ENCODE results near the gene ZFYVE16.

DNA sequence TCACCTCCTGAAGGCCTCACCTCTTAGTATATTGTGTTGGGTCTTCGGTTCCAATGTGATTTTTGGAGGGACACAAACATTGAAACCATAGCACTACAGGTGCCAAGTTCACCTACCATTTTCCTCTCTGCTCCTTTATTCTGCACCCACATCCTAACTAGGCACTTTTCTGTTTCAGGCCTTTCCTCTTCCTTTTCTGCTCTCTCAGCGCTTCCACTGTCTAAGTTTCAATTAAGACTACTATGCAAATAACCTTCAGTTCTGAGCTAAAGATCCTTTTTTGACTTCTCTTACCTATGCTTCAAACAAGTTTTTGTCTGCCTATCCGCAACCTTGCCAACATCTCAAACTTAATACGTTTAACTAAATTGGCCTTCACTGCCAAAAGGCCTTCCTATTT is 25.4 kb upstream of the ZFYVE16 start:
- TF ChIP-seq EZH2 (IDR thresholded peaks at IDR 0.05; ENCODE audit: insufficient read depth, poor library complexity, severe bottlenecking): no peak
- no peak for TF ChIP-seq EZH2phosphoT487 (IDR thresholded peaks at IDR 0.05; ENCODE audit: insufficient read depth, low read depth)
